HEK293 (cell line): Measurements from ENCODE around the gene LY6G6F.

Experiments
- CTCF ChIA-PET: fragments of 350-600 bp; formaldehyde crosslinking; extraction: SDS; loops from one replicate; lab custom pipeline; 2021; ENCODE audit warnings: antibody characterized with exemption; lab: Yijun Ruan, JAX
- POLR2A ChIA-PET: fragments of 300-600 bp; formaldehyde crosslinking; extraction: SDS; loops from one replicate; lab custom pipeline; 2020; ENCODE audit warnings: antibody characterized with exemption, inconsistent platforms; lab: Yijun Ruan, JAX
- H3K27ac ChIP-seq: fragments of 200-500 bp; sonication (Bioruptor generic); 2 replicates; pipeline ENCODE4 v1.5.1; 2014; ENCODE audit warnings: low read depth, low read length, control low read depth, inconsistent platforms; ENCODE audit errors: extremely low read depth
- H3K36me3 ChIP-seq, 2 experiments: fragments of 200-500 bp in 1 of 2; sonication (Bioruptor generic) in 1 of 2; 1 replicate in 1 of 2; 2 replicates in 1 of 2; pipeline ENCODE4 v1.5.1; 2014 to 2017; ENCODE audit warnings: inconsistent platforms in 2 of 2, low read length in 2 of 2; ENCODE audit not compliant: control insufficient read depth in 2 of 2, insufficient read depth in 1 of 2
- H3K4me1 ChIP-seq: fragments of 200-500 bp; sonication (Bioruptor generic); 2 replicates; pipeline ENCODE4 v1.5.1; 2014; ENCODE audit warnings: mild to moderate bottlenecking, low read length, inconsistent platforms; ENCODE audit not compliant: control insufficient read depth, insufficient read depth
- H3K4me3 ChIP-seq: 2 replicates; pipeline ENCODE4 v1.5.1; 2011; ENCODE audit warnings: low read depth, mild to moderate bottlenecking, control low read depth, low read length, moderate library complexity
- H3K9me3 ChIP-seq: fragments of 200-500 bp; sonication (Bioruptor generic); 2 replicates; pipeline ENCODE4 v1.5.1; 2014; ENCODE audit warnings: low read depth, low read length, inconsistent platforms; ENCODE audit not compliant: control insufficient read depth, insufficient read depth
- BCL6B ChIP-seq: fragments of 450-650 bp; formaldehyde crosslinking; IDR thresholded peaks from 2 replicates; pipeline ENCODE4 v1.5.1; 2017; ENCODE audit warnings: missing biosample characterization, missing genetic modification characterization
- HOXC10 ChIP-seq: sonication (generic); formaldehyde crosslinking; IDR thresholded peaks from 2 replicates; pipeline ENCODE4 v1.8.1; 2023; ENCODE audit warnings: mild to moderate bottlenecking, missing genetic modification reagents
- KLF17 ChIP-seq: fragments of 450-650 bp; formaldehyde crosslinking; IDR thresholded peaks from 2 replicates; pipeline ENCODE4 v1.5.1; 2016; ENCODE audit warnings: missing biosample characterization, missing genetic modification characterization
- KLF9 ChIP-seq: fragments of 450-650 bp; formaldehyde crosslinking; IDR thresholded peaks from 2 replicates; pipeline ENCODE4 v1.5.1; 2016; ENCODE audit warnings: missing biosample characterization, missing genetic modification characterization, low read depth
- PRDM10 ChIP-seq: fragments of 450-650 bp; formaldehyde crosslinking; IDR thresholded peaks from 2 replicates; pipeline ENCODE4 v1.5.1; 2016; ENCODE audit warnings: missing biosample characterization, missing genetic modification characterization
- PRDM4 ChIP-seq: fragments of 450-650 bp; formaldehyde crosslinking; IDR thresholded peaks from 2 replicates; pipeline ENCODE4 v1.5.1; 2017; ENCODE audit warnings: missing biosample characterization, missing genetic modification characterization
- SP2 ChIP-seq: fragments of 450-650 bp; formaldehyde crosslinking; IDR thresholded peaks from 2 replicates; pipeline ENCODE4 v1.5.1; 2016; ENCODE audit warnings: missing biosample characterization, missing genetic modification characterization
- TSHZ1 ChIP-seq: fragments of 450-650 bp; formaldehyde crosslinking; IDR thresholded peaks from 2 replicates; pipeline ENCODE4 v1.5.1; 2016; ENCODE audit warnings: missing biosample characterization, missing genetic modification characterization, borderline replicate concordance
- WT1 ChIP-seq: fragments of 450-650 bp; formaldehyde crosslinking; IDR thresholded peaks from 2 replicates; pipeline ENCODE4 v1.5.1; 2016; ENCODE audit warnings: missing biosample characterization, missing genetic modification characterization
- ZBTB17 ChIP-seq: fragments of 450-650 bp; formaldehyde crosslinking; IDR thresholded peaks from 2 replicates; pipeline ENCODE4 v1.5.1; 2016; ENCODE audit warnings: missing biosample characterization, missing genetic modification characterization
- ZBTB26 ChIP-seq: fragments of 450-650 bp; formaldehyde crosslinking; optimal IDR thresholded peaks from 2 replicates; pipeline ENCODE3; 2016; ENCODE audit warnings: missing biosample characterization, mild to moderate bottlenecking, missing genetic modification characterization
- ZFHX2 ChIP-seq: fragments of 450-650 bp; formaldehyde crosslinking; conservative IDR thresholded peaks from 2 replicates; pipeline ENCODE4 v1.5.1; 2016; ENCODE audit warnings: missing biosample characterization, missing genetic modification characterization
- ZNF10 ChIP-seq: fragments of 450-650 bp; formaldehyde crosslinking; IDR thresholded peaks from 2 replicates; pipeline ENCODE4 v1.5.1; 2017; ENCODE audit warnings: missing biosample characterization, missing genetic modification characterization
- ZNF175 ChIP-seq: fragments of 450-650 bp; formaldehyde crosslinking; IDR thresholded peaks from 2 replicates; pipeline ENCODE4 v1.5.1; 2016; ENCODE audit warnings: missing biosample characterization, missing genetic modification characterization
- ZNF239 ChIP-seq: fragments of 450-650 bp; formaldehyde crosslinking; IDR thresholded peaks from 2 replicates; pipeline ENCODE4 v1.5.1; 2016; ENCODE audit warnings: missing biosample characterization, missing genetic modification characterization
- ZNF404 ChIP-seq: fragments of 450-650 bp; formaldehyde crosslinking; IDR thresholded peaks from 2 replicates; pipeline ENCODE4 v1.5.1; 2017; ENCODE audit warnings: missing biosample characterization, missing genetic modification characterization
- ZNF416 ChIP-seq: fragments of 450-650 bp; formaldehyde crosslinking; IDR thresholded peaks from 2 replicates; pipeline ENCODE4 v1.5.1; 2016; ENCODE audit warnings: missing biosample characterization, missing genetic modification characterization
- ZNF510 ChIP-seq: fragments of 450-650 bp; formaldehyde crosslinking; IDR thresholded peaks from 2 replicates; pipeline ENCODE4 v1.5.1; 2018; ENCODE audit warnings: mild to moderate bottlenecking, missing genetic modification characterization, missing biosample characterization; ENCODE audit not compliant: insufficient replicate concordance
- ZNF555 ChIP-seq: fragments of 450-650 bp; formaldehyde crosslinking; conservative IDR thresholded peaks from 2 replicates; pipeline ENCODE4 v1.5.1; 2017; ENCODE audit warnings: missing biosample characterization, mild to moderate bottlenecking, missing genetic modification characterization, inconsistent platforms
- ZNF621 ChIP-seq: fragments of 450-650 bp; formaldehyde crosslinking; IDR thresholded peaks from 2 replicates; pipeline ENCODE4 v1.5.1; 2017; ENCODE audit warnings: missing biosample characterization, missing genetic modification characterization
- ZNF654 ChIP-seq: fragments of 450-650 bp; formaldehyde crosslinking; IDR thresholded peaks from 2 replicates; pipeline ENCODE4 v1.5.1; 2016; ENCODE audit warnings: low read depth, missing biosample characterization, missing genetic modification characterization
- ZNF660 ChIP-seq: fragments of 450-650 bp; IDR thresholded peaks from 2 replicates; pipeline ENCODE4 v1.5.1; 2018; ENCODE audit warnings: missing biosample characterization, mild to moderate bottlenecking, missing genetic modification characterization
- ZNF76 ChIP-seq: fragments of 450-650 bp; formaldehyde crosslinking; IDR thresholded peaks from 2 replicates; pipeline ENCODE4; 2016; ENCODE audit warnings: low read depth, missing biosample characterization, missing genetic modification characterization, borderline replicate concordance

The LY6G6F gene

GRCh38 chr6:31665501-31666336 is 40.9 kb upstream of the LY6G6F start, which contains the start of gene CSNK2B:
Gene CSNK2B, plus strand, starts transcription at chr6:31666080. Its CDS starts 752 bp downstream, at chr6:31666832.
- peak within 1 kb of the TSS; percentile 92 for H3K27ac ChIP-seq
- no peaks in the 10 kb centered on the region for H3K9me3 ChIP-seq
- peak within 1 kb of the TSS; percentile 92 for H3K4me3 ChIP-seq
- ChIA-PET CTCF (interaction anchor here (1.0 to 1.6 kb wide), 4 partner anchors 10 to 73 kb away, joined by 3 to 8 read pairs (median 4); partner anchors contain the start of genes APOM and LY6G5C), POLR2A (interaction anchor here (0.6 to 7.4 kb wide), 22 partner anchors 8 to 1652 kb away, joined by 3 to 180 read pairs (median 6); partner anchors contain the start of genes APOM, BAG6, DDX39B and DXO)
- H3K36me3 ChIP-seq: peaks cover 30 to 64% of the 10 kb centered on the region in 2 experiments
- H3K4me1 ChIP-seq: peaks cover 6% of the 10 kb centered on the region; the same call in 1 of the 2 replicates
- TF ChIP-seq ZBTB26 (tag by site-specific recombination): no peak
- TF ChIP-seq ZNF76 (tag by site-specific recombination): peak; percentile 96
- TF ChIP-seq ZNF660 (tag by site-specific recombination): no peak
- TF ChIP-seq ZNF239 (tag by site-specific recombination): no peak
- TF ChIP-seq BCL6B (tag by site-specific recombination): no peak
- no peak for TF ChIP-seq ZNF404 (tag by site-specific recombination)
- peak; percentile 64 for TF ChIP-seq KLF17 (tag by site-specific recombination)
- TF ChIP-seq PRDM10 (tag by site-specific recombination): no peak
- TF ChIP-seq ZNF175 (tag by site-specific recombination): no peak
- TF ChIP-seq HOXC10 (CRISPR knock-in tag): no peak
- no peak for TF ChIP-seq ZNF621
- TF ChIP-seq SP2: peak; percentile 97
- TF ChIP-seq ZBTB17 (tag by site-specific recombination): peak; percentile 4; the same call in 1 of the 2 replicates
- peak; percentile 95 for TF ChIP-seq ZNF10 (tag by site-specific recombination)
- peak; percentile 71 for TF ChIP-seq WT1 (tag by site-specific recombination)
- 0 out of 2 replicates have a peak, but pooled peaks have one; percentile 8 for TF ChIP-seq TSHZ1 (tag by site-specific recombination)
- no peak for TF ChIP-seq ZNF654 (tag by site-specific recombination)
- no peak for TF ChIP-seq PRDM4 (tag by site-specific recombination)
- TF ChIP-seq ZNF555 (tag by site-specific recombination): no peak
- TF ChIP-seq ZNF416 (tag by site-specific recombination): no peak
- no peak for TF ChIP-seq ZNF510 (tag by site-specific recombination)
- peak; percentile 65 for TF ChIP-seq ZFHX2 (tag by site-specific recombination)
- peak; percentile 68 for TF ChIP-seq KLF9
